ENCODE measurements around the gene SLC38A10.

The SLC38A10 gene

DNA sequence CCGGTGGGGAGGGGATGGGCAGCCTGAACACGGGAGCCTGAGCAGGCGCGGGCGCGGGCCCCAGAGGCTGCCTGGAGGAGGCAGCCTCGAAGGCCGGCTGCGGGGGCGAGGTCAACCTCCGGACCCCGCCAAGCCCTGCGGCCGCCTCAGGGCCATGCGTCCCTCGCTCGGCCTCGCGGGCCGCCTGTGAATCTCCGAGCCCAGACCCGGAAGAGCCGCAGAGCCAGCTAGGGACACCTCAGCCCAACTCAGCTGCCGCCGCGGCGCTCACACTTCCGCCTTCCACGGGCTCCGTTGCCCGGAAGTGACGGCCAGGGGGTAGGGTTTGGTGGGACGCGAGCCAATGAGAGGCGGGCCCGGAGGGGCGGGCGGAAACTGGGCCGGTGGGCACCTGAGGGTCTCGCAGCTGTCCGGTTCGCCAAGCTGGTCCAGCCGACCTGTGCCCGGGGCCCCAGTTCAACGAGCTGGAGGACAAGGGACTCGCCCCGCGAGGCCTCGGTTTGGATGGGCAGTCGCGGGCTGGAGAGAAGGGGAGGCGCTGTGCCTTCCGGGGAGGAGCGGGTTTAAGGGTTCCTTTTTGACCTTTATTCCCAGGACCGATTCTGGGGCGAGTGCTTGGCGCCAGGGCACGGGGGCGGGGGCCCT, at the start of gene SLC38A10:
SLC38A10 (minus strand) TSS at position 277 of the 645 bp plus-strand sequence. CDS start 386 bp downstream, outside the sequence.
- peak; percentile 91 for DNase-seq (ENCODE audit: low spot score)

DNA sequence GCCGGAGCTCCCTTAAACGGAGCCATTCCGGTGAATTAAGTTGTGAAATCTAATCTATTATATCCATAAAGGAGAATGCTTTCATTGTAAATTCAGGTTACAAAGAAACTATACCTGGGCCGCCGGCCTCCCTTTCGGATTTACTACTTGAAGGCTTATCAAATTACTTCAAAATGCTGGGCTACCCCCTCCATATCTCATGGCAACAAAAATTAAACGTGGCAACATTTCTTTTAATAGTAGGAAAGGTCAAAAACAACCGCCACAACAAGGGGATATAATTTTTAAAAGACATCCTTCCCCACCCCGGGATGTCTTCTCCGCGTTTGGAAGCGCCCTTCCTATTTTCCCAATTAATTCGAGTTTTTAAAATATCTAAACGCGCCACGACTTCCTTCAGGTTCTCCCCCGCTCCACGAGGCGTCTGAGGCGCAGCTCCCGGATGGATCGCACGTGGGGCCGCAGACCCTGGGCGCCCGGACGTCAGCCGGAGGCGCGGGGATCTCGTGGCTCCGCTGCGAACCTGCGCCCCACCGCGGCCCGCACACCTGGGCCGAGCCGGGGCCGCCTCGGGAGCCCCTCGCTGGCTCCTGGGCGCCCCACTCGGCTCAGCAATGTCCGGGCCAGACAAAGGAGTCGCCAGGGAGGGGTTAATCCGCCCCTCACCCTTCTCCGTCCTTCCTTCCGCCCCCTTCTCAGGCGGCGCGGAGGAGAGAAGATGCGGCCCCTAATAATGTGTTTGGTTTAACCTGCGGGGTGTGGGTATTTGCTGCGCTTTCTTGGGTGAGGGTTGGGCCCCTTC, 47.4 kb upstream of the SLC38A10 start:
- DNase-seq (ENCODE audit: low spot score): no peak

DNA sequence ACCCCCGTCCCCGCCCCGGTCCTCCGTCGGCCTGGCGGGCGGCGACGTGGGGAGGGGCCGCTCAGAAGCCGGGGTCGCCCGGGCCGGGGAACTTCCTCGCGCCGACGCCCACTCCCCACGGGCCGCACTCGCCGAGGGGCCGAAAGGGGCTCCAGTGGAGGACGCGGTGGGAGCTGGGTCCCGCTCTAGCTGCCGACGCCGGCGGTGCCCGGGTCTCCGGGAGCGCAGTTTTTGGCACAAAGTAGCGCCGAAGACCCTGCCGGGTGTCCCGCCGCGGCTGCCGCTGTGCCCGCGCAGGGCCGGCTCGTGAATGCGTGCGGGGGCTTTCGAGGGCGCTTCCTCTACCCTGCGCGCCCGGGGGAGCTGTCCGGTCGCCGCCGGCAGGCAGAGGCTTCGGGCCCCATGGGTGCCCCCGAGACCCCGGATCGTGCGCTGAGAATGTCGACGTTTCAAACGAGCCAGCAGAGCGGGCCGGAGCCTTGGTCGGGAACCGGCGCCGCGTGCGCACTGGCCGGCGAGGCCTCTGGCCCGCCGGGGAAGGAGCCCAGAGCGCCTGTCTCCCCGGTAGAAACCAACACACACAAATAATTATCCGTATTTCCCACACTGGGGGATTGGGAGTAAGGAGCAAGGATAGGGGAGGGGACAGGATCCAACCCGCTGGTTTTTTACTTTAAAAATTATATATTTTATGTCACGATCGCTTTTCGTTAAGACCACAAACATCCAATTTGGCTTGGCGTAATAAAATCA, 46.6 kb upstream of the SLC38A10 start:
- DNase-seq (ENCODE audit: low spot score): no peak

DNA sequence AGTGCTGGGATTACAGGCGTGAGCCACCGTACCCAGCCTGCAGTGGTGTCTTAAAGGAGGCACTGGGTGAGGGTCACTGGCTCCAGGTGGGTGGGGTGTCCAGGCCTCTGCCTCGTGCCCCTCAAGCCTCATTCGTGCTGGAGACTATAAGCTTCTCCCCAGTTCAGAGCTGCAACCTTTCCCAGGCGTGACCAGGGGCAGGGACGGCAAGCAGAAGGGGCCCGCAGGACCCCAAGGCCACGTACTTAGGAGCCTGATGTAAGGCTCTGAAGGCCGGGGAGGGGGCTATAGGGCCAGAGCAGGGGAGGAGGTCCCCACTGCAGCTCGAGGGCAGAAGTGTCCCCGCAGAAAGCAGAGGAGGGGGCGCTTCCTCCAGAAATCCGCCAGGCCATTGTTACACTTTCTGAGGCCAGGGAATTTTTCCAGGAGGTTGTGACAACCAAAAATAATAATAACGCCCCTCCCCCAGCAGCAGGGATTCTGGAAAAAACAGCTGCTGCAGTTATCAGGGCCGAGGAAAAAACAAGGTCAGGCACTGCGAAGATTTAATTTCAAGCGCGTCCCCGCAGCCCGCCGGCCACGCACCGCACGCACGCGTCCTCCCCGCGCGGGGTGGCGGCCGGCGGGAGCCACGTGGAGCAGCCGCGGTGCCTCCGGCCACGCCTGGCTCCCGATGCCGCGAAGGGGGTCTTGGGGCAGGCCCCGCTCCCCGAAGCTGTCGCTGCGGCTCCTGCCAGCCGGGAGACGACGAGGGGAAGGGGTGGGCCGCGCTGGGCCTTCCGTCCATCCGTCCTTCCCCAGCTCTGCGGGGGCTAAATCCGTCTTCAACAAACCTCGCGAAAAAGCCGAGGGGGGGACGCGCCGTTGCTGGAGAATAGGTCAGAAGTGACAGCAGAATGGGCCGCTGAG, 45.8 kb upstream of the SLC38A10 start:
- DNase-seq (ENCODE audit: low spot score): no peak

DNA sequence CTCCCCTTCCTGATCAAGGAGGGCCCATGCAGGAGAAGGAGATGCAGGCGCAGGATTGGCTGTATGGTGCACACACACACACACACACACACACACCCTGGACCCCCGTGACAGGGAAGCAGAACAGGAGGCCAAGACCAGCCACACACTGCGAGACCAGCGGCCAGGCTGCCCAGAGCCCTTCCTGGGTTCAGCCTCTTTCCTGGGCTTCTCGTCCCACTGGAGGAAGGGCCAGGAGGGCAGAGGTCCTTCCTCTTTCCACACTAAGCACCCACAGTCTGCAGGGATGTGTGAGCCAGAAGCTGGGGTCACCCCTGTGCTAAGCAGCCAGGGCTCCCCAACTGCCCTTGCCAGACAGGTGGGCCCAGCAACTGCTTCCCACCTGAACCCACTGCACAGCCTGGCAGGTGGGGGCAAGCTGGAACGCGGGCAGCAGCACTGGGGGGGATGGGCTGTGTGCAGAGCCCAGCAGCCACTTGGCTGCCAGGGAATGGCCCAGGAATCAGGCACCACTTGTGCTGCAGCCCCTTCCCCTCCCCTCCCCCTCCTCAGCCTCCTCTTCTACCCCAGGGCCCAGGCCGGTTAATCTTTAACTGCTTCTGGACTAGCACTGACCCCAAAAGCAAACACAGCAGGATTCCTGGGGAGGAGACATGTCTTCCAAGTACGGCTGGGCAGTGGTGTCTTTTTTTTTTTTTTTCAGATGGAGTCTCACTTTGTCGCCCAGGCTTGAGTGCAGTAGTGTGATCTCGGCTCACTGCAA, 44.6 kb upstream of the SLC38A10 start:
- no peak for DNase-seq (ENCODE audit: low spot score)

DNA sequence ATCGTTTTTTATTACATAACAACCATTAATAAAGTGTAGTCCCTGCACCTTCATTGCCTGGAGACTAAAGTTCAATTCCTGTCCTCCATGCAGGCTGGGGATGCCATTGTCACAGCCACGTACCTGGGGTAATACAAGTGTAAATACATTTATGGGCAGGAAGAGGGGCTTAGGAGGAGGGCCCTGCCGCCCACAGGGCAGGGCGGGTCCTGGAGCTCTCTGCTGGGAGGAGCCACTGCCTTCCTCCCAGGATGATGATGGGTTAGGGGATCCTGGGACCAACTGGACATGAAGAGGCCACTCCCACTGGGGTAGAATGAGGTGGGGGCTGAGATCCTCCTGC, 44.1 kb upstream of the SLC38A10 start:
- DNase-seq (ENCODE audit: low spot score): no peak

DNA sequence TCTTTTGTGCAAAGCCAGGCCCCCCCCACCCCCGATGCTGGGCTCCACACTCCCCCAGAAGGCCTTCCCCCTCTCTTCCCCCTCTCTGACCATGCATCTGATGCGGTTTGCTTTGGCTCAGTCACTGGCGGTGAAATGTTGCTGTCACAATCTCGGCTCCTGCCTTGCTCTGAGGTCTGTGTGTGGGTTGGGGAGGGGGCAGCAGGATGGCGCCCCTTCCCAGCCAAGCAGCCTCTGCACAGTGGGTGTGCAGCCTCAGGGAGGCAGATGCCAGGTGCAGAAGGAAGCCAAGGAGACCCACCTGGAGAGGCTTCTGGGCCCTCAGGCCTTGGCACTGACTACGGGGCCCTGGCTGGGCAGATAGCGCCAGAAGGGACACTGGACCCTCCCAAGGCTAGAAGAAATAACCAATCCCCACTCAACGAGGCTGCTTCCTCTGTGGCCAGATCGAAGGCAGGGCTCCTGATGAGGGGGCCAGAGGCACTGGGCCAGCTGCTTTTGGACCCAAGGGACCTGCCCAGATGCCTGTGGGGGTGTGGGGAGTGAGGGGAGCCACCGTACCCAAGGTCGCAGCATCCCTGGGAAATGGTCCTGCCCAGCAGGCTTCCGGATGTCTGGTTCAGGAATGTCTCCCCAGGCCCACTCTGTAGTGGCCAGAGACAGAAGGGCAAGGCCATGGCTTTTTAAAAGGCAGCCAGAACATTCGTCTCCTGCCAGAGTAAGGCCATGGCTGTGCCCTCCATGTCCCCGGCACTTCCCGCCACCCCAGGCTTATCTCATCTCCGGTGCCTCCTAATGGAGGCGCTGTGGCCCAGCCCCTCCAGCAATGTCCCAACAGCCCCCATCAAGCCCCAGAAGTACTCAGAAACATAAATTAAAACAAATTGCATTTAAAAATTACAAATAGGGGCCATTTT, 43.4 kb upstream of the SLC38A10 start:
- no peak for DNase-seq (ENCODE audit: low spot score)

DNA sequence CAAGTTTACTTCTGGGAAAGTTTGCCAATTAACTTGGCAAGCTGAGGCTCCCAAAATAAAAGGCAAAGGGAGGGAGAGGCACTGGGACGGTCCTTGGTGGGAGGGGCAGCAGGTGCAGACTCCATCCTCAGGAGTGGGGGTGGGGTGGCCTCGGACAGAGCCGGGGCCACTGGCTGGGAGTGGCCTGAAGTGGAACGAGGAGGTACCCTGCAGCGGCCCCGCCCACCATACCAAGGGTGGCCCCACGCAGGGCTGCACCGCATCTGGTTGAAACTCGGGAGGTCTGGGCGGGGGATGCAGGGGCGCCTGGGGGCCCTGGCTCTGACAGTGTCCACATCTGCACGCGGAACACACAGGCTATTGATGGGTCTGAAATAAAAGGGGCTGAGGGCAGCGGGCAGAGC, 42.4 kb upstream of the SLC38A10 start:
- DNase-seq (ENCODE audit: low spot score): no peak

DNA sequence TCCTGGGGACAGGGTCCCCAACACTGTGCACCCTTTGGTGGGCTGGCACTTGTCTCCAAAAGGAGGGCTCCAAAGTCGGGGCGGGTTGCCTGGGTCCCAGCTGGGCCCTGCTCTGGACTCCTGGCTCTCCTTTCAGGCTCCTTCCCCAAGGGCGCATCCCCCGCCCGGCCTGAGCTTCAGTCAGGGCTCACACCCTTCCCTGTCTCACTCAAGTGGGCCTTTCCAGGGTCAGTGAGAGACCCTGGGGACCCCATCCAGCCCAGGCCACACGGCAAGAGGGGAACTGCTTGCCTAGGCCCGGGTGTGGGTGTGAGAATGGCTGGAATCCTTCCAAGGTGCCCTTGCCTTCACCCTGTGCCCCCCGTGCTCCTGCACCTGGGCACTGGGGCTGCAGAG, 41.8 kb upstream of the SLC38A10 start:
- no peak for DNase-seq (ENCODE audit: low spot score)

DNA sequence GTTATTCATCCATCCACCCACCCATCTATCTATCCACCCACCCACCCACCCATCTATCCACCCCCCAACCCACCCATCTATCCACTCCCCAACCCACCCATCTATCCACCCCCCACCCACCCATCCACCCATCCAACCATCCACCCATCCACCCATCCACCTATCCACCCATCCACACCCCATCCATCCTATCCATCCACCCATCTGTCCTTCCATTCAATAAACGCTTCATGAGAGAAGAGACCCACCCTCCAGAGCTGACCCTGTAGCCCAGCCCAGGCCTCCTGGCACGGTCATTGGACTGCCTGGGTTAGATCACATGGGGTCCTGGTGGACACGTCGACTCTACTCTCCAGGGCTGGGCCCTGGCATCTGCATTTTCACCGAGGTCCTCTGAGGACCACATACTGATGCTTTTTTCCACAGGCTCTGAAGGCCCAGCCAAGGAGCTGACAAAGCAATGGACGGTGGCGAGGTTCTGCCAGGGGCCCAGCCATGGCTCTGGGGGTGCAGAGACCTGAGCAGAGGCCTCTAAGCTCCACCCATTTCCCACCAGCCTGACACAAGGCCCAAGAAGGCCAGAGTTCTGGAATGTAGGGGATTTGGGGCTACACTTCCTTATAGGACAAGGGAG, 41.3 kb upstream of the SLC38A10 start:
- no peak for DNase-seq (ENCODE audit: low spot score)

DNA sequence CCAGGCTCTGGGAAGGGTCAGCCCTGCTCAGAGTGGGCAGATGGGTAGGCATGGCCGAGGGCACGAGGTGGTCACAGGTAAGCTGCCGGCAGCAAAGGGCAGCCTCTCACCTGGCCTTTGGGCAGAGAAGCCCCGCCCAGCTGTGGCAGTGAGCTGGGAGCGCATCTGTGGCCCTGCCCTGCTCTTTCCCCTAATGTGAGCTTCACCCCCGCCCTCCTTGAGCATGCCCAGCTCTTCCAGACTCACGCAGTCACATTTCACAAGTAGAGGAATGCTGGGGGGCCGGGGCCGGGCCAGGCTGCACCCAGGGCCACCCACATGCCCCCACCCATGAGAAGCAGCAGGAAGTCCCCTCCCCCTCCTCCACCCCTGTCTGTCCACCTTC, 40.7 kb upstream of the SLC38A10 start:
- no peak for DNase-seq (ENCODE audit: low spot score)

DNA sequence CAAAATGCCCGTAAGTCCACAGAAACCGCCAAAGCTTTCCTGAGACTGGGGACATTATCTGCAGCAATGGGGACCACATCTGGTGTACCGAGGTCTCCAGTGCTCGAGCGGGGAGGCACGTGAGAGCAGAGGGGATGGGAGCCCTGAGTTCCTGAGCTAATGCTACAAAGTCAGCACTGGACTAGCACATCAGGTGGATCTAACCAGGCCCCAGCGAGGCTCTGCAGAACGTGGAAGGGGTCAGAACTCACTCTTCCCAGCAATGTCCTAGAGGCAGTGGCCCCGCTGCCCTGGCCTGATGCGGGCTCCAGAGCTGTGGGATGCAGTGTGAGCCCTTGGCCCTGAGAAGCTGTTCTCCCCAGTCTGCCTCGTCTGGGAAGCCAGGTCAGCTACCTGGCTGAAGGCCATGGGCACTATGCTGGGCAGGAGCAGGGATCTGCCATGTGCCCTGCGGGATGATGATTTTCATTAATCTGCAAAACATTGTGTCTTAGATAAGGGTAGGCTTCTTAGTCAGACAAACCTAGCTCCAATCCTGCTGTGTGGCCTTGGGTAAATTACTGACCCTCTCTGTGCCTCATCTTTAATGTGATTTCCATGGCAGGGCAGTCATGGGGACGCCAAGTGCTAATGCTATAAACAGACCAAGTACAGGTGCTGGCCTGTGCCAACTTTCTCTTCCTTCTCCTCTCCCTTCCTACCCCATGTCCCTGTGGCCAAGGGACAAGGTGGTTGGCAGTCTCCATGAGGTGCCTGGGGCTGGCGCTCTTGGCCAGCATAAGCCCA, 40.1 kb upstream of the SLC38A10 start:
- DNase-seq (ENCODE audit: low spot score): no peak

DNA sequence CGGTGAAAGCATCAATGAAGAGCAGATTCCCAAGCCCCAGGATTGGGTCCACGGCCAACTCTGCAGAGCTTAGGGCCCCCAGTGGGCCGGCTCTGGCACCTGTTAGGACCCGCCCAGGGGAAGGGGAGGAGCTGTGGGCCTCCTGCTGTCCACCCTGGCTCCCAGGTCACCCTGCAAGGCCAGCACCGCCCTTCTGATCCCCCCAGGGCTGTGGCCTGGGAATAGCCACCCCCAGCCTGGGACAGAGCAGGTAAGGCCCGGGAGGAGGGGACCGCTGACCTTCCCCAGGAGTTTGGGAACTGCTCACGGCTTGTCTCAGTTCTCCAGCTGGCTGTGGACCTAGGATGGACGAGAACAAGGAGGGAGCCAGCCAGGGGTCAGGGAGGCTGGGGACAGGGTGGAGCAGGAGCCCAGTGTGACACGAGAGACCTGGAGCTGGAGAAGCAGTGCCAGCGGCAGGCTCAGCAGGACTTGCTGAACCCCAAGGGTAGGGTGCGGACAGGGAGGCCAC, 39.3 kb upstream of the SLC38A10 start:
- DNase-seq (ENCODE audit: low spot score): no peak

DNA sequence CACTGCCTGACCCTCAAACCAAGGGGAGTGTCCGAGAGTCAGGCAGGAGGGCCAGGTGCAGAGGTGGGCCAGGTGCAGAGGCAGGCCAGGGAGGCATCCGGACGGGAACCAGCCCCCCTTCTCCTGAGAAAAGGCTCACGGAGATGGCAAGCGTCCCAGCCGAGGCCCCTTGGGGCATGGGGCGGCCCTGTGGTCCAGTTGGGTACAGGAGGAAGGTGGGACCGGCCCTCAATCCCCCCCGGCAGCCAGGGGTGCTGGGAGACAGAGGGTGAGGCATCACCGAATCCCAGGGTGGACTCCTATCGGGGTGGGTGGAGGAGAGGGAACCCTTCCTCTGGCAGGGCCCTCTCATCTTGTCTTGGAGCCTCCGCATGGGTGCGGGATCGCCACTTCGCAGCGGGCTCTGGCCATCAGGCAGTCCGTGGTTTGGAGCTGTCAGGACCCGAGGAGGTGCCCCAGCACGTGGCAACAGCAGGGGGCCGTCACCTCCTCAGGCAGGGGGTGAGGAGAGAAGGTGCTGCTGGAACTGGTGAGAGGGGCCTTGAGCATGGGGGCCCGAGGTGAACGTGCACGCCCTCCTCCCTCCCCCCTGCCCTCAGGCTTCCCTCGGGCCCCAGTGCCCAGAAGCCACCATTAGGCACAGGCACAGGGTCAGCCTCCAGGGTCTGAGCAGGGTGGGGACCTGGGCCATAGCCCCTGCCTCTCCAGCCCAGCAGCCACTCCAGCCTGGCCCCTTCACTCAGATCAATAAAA, 38.7 kb upstream of the SLC38A10 start:
- no peak for DNase-seq (ENCODE audit: low spot score)

DNA sequence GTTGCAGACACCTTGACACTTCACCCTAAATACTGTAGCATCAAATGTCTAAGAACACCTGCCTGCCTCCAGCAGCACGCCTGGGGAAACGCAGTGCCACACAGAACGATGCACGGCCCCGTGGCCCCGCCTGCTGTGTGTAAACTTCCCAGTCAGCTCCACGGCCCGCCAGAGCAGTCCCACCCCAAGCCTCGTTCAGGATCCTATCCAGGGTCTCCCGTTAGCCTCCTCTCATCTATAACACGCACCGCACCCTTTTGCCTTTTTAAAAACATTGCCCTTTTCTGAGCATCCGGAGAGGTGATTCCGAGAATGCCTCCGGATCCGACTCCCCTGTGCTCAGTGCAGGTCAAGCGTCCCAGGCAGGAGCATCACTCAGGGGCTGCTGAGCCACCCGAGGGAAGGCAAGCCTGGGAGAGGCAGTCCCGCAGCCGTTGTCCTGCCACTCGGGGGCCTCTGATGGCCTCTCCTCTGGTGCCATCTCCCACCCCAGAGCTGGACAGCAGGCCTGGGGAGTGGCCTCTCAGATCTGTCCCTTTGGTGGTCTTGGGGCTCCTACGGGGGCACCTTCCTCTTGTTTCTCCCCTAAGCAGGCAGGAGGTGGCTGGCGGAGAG, 37.9 kb upstream of the SLC38A10 start:
- DNase-seq (ENCODE audit: low spot score): no peak

DNA sequence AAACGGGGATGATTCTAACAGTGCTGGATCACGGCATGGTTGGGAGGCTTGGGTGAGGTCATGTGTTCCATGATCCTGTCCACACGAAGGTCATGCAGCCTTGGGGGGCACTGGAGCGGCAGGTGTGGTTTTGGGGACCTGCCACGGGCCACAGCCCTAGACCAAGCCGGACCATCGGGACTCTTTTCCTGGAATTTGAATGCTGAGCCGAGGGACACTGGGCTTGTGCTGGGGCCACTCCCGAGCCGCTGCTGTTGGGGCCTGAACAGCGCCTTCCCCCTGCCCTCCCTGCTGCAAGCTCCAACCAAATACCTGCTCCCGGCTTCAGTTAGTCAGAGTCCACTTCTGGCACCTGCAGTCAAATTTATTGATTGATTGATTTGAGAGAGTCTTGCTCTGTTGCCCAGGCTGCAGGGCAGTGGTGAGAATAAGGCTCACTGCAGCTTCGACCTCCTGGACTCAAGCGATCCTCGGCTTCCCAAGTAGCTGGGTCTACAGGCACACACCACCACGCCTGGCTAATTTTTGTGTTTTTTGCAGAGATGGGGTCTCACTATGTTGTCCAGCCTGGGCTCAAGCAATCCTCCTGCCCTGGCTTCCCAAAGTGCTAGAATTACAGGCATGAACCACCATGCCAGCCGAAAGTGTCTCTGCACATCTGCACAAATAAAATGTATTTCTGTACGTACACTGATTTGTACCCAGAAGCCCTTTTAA, 37.2 kb upstream of the SLC38A10 start:
- no peak for DNase-seq (ENCODE audit: low spot score)

DNA sequence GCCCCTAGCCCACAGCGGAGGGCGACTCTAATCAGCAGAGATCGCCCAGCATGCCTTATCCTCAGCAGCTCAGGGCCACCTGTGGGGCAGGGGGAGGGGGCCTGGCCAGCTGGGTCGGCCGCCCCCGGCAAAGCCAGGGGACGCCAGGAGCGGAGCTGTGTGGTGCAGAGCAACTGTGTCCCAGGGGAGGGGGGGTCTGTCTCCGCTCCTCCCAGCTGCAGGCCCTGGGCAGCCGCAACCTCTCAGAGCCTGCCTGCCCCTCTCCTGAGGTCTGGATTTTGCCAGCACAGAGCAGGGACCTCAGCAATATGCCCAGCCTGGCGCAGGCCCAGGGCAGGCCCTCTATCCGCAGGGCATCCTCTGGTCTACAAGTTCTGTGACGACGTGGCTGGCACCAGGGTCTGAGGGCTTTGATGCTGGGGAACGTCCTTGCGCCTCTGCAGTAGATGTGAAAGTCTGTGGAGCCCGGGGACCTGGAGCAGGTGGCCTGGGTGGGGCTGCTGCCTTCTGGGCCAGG, 36.5 kb upstream of the SLC38A10 start:
- DNase-seq (ENCODE audit: low spot score): no peak

All from COLO829 (cell line).